ENCODE data around the gene GRIK3. TPM values are rescaled to one million over a fixed set of nuclear protein-coding genes. Genes with fewer than 3 reads are reported as not detected.

The GRIK3 gene
- polyA plus RNA-seq, 1 donor (not counting 4 experiments of a cell fraction or from before 2014, with no cell fraction given) = not detected

- Histone ChIP-seq H3K9ac (ENCODE audit: control insufficient read depth, extremely low read depth, insufficient read depth, low read length) (no peak overlapping the region), H2AFZ (ENCODE audit: control insufficient read depth, low read length) (no peak overlapping the region), H4K20me1 (ENCODE audit: control insufficient read depth, extremely low read depth, insufficient read depth, low read length) (no peaks in the 10 kb centered on the region), H3K4me2 (ENCODE audit: control insufficient read depth, extremely low read depth, insufficient read depth, low read depth, low read length) (no peak overlapping the region), H3K9me3 (ENCODE audit: control insufficient read depth, low read depth, low read length) (no peaks in the 10 kb centered on the region), H3K27ac (ENCODE audit: control insufficient read depth, insufficient read depth, low read length) (no peak overlapping the region), H3K9me1 (ENCODE audit: control insufficient read depth, extremely low read depth, insufficient read depth, low read length) (no peaks in the 10 kb centered on the region), H3K4me1 (ENCODE audit: control insufficient read depth, extremely low read depth, insufficient read depth, low read length) (no peaks in the 10 kb centered on the region), H3K4me3 (ENCODE audit: control insufficient read depth in 2 of 3, extremely low read depth in 1 of 3, insufficient read depth in 2 of 3, low read depth in 1 of 3, low read length in 3 of 3) (no peak overlapping the region), H3K79me2 (ENCODE audit: control insufficient read depth, insufficient read depth, low read length) (no peaks in the 10 kb centered on the region), H3K27me3 (ENCODE audit: control insufficient read depth, extremely low read depth, insufficient read depth, low read length) (no peaks in the 10 kb centered on the region), H3K36me3 (ENCODE audit: control insufficient read depth in 2 of 2, extremely low read depth in 1 of 2, insufficient read depth in 2 of 2, low read length in 2 of 2) (no peaks in the 10 kb centered on the region)
- TF ChIP-seq CTCF (optimal IDR thresholded peaks at IDR 0.05 in 1 of 3, IDR thresholded peaks at IDR 0.05 in 1 of 3, conservative IDR thresholded peaks at IDR 0.05 in 1 of 3; ENCODE audit: extremely low read depth in 1 of 3, insufficient read depth in 2 of 3, low read length in 3 of 3) = no peak
- TF ChIP-seq EZH2 (IDR thresholded peaks at IDR 0.05; ENCODE audit: low read length) = no peak
- dilution Hi-C loops (cut with MboI; ENCODE audit: extremely low pct_ligation_motif_present, low sequenced_read_pairs) = no loop called here
- no peak for FAIRE-seq
- no peak for DNase-seq (ENCODE audit: low read depth, low spot score)
These were observed 168.8 kb downstream of the GRIK3 start for GRCh38 chr1:36865602-36865900.

DNA sequence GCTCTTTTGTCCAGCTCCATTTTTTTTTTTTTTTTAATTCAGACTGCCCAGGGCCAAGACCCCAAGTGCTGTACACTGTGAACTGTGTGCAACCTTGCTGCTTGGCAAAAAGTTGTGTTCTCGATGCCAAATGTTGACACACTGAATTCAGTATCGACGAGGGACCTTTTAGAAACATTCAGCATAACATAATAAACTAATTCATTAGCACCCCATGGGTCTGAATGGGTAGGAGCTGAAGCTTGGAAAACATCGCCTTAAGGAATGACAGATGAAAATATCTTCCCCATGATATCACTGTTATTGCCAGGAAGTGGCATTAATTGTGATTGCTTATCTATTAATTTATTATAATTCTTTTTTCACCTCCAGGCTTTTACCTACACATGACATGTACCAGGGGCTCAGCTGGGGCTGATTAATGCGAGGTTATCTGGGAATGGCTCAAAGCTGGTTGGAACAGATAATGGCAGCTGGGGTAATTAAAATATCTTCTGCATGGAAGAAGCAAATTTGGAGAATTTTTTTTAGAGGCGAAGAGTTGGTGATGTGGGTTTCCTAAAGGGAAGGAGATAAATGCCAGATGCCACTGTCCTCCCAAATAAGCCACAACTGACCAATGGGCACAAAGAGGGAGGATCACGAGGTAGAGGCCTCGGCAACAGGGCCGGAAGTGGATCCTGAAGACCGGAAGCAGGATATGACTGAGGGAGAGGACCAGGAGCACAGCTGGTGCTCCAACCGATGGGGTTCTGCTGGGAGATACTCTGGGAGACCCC is 169.3 kb downstream of the GRIK3 start:
- H3K79me2 ChIP-seq (ENCODE audit: control insufficient read depth, insufficient read depth, low read length) = no peaks in the 10 kb centered on the region
- FAIRE-seq = no peak
- TF ChIP-seq EZH2 (IDR thresholded peaks at IDR 0.05; ENCODE audit: low read length) (no peak), CTCF (optimal IDR thresholded peaks at IDR 0.05 in 1 of 3, IDR thresholded peaks at IDR 0.05 in 1 of 3, conservative IDR thresholded peaks at IDR 0.05 in 1 of 3; ENCODE audit: extremely low read depth in 1 of 3, insufficient read depth in 2 of 3, low read length in 3 of 3) (no peak)

More for the DNA sequence above, 169.3 kb downstream of the GRIK3 start:
- no peaks in the 10 kb centered on the region for H3K36me3 ChIP-seq (ENCODE audit: control insufficient read depth in 2 of 2, extremely low read depth in 1 of 2, insufficient read depth in 2 of 2, low read length in 2 of 2)
- H3K9me3 ChIP-seq (ENCODE audit: control insufficient read depth, low read depth, low read length) = no peaks in the 10 kb centered on the region
- H3K4me1 ChIP-seq (ENCODE audit: control insufficient read depth, extremely low read depth, insufficient read depth, low read length) = no peaks in the 10 kb centered on the region
- H4K20me1 ChIP-seq (ENCODE audit: control insufficient read depth, extremely low read depth, insufficient read depth, low read length) = no peaks in the 10 kb centered on the region
- H3K27ac ChIP-seq (ENCODE audit: control insufficient read depth, insufficient read depth, low read length) = no peak overlapping the region
- H3K9me1 ChIP-seq (ENCODE audit: control insufficient read depth, extremely low read depth, insufficient read depth, low read length) = no peaks in the 10 kb centered on the region
- H3K27me3 ChIP-seq (ENCODE audit: control insufficient read depth, extremely low read depth, insufficient read depth, low read length) = no peaks in the 10 kb centered on the region
- dilution Hi-C loops (cut with MboI; ENCODE audit: extremely low pct_ligation_motif_present, low sequenced_read_pairs) = no loop called here
- no peak overlapping the region for H2AFZ ChIP-seq (ENCODE audit: control insufficient read depth, low read length)
- no peak overlapping the region for H3K4me2 ChIP-seq (ENCODE audit: control insufficient read depth, extremely low read depth, insufficient read depth, low read depth, low read length)
- no peak overlapping the region for H3K9ac ChIP-seq (ENCODE audit: control insufficient read depth, extremely low read depth, insufficient read depth, low read length)
- H3K4me3 ChIP-seq (ENCODE audit: control insufficient read depth in 2 of 3, extremely low read depth in 1 of 3, insufficient read depth in 2 of 3, low read depth in 1 of 3, low read length in 3 of 3) = no peak overlapping the region
- no peak for DNase-seq (ENCODE audit: low read depth, low spot score)
